ENCODE data around the gene NPC2. TPM values are rescaled to one million over a fixed set of nuclear protein-coding genes. Genes with fewer than 3 reads are reported as not detected.
A peak's percentile ranks its signal among the peaks of the same experiment; 100 is the strongest.

NPC2 gene
- total and polyA plus RNA-seq, 11 donors: 69.4 to 374 (median 135) TPM

DNA sequence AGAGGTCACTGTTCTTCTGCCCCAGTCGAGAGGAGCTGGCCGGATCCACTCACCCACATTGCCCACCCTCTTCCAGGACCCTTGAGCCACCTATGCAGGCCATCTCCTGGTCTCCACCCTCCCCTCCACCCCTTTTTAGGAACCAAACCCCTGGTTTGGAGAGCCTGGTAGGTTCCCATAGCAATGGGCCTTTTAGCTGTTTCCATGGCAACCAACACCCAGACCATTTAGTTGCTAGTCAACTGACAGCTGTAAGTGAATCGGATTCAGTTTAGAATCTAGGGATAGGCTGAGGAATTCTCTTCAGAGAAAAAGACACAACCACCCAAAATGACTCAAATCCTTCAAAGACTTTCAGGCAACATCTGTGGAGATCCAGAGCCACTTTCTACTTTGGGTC is 16.5 kb downstream of the NPC2 start:
- Histone ChIP-seq H3K4me3 (no peak overlapping the region), H3K4me1 (peaks cover 0 to 17% (median 5%) of the 10 kb centered on the region in 12 donors), H3K27ac (no peak overlapping the region), H3K27me3 (no peaks in the 10 kb centered on the region), H3K36me3 (peaks cover 0 to 95% (median 55%) of the 10 kb centered on the region in 9 donors), H3K9me3 (no peaks in the 10 kb centered on the region)
- intact Hi-C loops (cut with DNase I): loop anchor here in 3 of 10 donors (5.0 kb wide), 2 partner anchors 99 to 114 kb away; no protein-coding TSS in a partner anchor
- TF ChIP-seq, protein P1, sequence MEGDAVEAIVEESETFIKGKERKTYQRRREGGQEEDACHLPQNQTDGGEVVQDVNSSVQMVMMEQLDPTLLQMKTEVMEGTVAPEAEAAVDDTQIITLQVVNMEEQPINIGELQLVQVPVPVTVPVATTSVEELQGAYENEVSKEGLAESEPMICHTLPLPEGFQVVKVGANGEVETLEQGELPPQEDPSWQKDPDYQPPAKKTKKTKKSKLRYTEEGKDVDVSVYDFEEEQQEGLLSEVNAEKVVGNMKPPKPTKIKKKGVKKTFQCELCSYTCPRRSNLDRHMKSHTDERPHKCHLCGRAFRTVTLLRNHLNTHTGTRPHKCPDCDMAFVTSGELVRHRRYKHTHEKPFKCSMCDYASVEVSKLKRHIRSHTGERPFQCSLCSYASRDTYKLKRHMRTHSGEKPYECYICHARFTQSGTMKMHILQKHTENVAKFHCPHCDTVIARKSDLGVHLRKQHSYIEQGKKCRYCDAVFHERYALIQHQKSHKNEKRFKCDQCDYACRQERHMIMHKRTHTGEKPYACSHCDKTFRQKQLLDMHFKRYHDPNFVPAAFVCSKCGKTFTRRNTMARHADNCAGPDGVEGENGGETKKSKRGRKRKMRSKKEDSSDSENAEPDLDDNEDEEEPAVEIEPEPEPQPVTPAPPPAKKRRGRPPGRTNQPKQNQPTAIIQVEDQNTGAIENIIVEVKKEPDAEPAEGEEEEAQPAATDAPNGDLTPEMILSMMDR (IDR thresholded peaks at IDR 0.05): no peak
- TF ChIP-seq POLR2A (IDR thresholded peaks at IDR 0.05): no peak
- 83 to 93% (median 89%) methylated on average over 3 of the region's 3 CpGs for WGBS, 4 donors
- DNase-seq: no peak
- ATAC-seq: no peak

DNA sequence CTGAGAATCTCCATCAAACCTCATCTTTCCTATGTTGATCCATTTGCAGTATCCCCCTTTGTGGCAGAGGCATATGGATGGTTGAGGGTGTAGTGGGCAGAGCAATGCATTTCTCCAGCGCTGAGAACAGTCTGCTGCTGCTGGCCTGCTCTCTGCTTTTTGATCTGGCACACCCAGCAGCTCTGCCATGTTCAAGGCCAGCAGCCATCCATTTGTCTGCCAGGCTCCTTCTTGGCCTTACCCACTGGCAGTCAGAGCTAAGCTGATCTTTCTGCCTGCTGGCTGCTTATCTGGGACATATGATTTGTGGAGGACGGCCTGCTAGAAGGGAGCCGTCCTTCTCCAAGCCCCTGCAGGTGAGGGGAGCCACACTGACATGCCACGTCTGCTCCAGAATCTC is 17.0 kb downstream of the NPC2 start:
- 57 to 78% (median 70%) methylated on average over 4 of the region's 4 CpGs for WGBS, 4 donors
- Histone ChIP-seq H3K27ac (peak overlapping the region in 1 of 12 donors; percentile 11), H3K4me1 (peaks cover 0 to 17% (median 5%) of the 10 kb centered on the region in 12 donors), H3K4me3 (no peak overlapping the region), H3K27me3 (no peaks in the 10 kb centered on the region), H3K36me3 (peaks cover 0 to 92% (median 50%) of the 10 kb centered on the region in 9 donors), H3K9me3 (no peaks in the 10 kb centered on the region)
- DNase-seq: peak in 2 of 5 donors; percentile 29 to 54
- intact Hi-C loops (cut with DNase I): loop anchor here in 3 of 10 donors (5.0 kb wide), 2 partner anchors 99 to 114 kb away; no protein-coding TSS in a partner anchor
- TF ChIP-seq, protein P1 (IDR thresholded peaks at IDR 0.05): no peak
- TF ChIP-seq POLR2A (IDR thresholded peaks at IDR 0.05): no peak
- peak; percentile 71 to 91 (median 83) for ATAC-seq

DNA sequence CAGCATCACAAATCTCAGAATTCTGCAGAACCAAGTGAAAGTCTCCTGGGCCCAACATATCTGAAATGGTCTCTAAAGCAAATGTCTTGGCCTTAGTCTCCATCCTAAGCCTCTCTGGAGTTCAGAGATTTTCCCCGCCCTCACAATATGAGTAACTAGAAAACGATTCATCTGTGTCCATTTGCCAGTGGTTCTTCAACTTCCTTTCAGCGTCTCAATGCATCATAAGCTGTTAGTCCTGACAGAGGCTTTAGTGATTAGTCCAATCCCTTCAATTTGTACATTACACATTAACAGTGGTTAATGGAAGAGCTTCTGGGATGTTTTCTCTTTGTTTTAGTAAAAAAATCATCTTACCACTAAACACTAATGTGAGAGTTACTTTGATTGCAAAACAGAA is 17.4 kb downstream of the NPC2 start:
- peak overlapping the region in 1 of 12 donors; percentile 11 for H3K27ac ChIP-seq
- peaks cover 0 to 92% (median 46%) of the 10 kb centered on the region in 9 donors for H3K36me3 ChIP-seq
- peaks cover 0 to 17% (median 5%) of the 10 kb centered on the region in 12 donors for H3K4me1 ChIP-seq
- ATAC-seq (peak in 2 of 4 donors; percentile 24 to 74), DNase-seq (no peak)
- no peaks in the 10 kb centered on the region for H3K27me3 ChIP-seq
- H3K4me3 ChIP-seq: no peak overlapping the region
- H3K9me3 ChIP-seq: no peaks in the 10 kb centered on the region
- intact Hi-C loops (cut with DNase I): loop anchor here in 3 of 10 donors (5.0 kb wide), 2 partner anchors 98 to 113 kb away; no protein-coding TSS in a partner anchor
- WGBS, 4 donors: 53 to 63% (median 55%) methylated on average over 3 of the region's 3 CpGs
- TF ChIP-seq, protein P1 (IDR thresholded peaks at IDR 0.05): no peak

DNA sequence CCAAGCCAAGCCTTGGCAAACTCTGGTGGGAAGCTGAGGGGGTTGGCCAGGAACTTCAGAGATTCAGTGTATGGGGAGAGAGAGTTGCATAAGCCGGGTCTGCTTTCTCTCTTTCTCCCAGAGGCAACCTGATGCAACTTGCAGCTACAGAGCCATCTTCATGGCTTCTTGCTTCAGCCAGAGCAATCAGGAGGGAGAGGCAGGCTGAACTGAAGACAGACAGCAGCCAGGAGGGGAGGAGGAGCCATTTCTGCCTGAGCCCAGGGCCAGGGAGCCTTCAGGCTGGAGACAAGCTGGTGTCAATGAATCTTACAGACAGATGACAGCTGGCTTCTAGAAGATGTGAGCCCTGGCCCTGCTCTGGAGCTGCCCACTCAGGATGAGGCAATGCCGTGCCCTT is 18.7 kb downstream of the NPC2 start:
- no peaks in the 10 kb centered on the region for H3K27me3 ChIP-seq
- DNase-seq (no peak), ATAC-seq (no peak)
- peaks cover 0 to 84% (median 33%) of the 10 kb centered on the region in 9 donors for H3K36me3 ChIP-seq
- H3K27ac ChIP-seq: no peak overlapping the region
- WGBS, 4 donors: 49 to 100% (median 82%) methylated on average over 2 of the region's 2 CpGs
- intact Hi-C loops (cut with DNase I): no loop called here
- H3K4me1 ChIP-seq: peaks cover 0 to 23% (median 6%) of the 10 kb centered on the region in 12 donors
- H3K4me3 ChIP-seq: no peak overlapping the region
- TF ChIP-seq POLR2A (IDR thresholded peaks at IDR 0.05): no peak
- TF ChIP-seq, protein P1 (IDR thresholded peaks at IDR 0.05): no peak
- no peaks in the 10 kb centered on the region for H3K9me3 ChIP-seq
